SK-N-SH (cell line): ENCODE results near the gene MEG3. TPM values are rescaled to one million over a fixed set of nuclear protein-coding genes. Genes with fewer than 3 reads are reported as not detected.

Source experiments
- CTCF ChIA-PET: fragments of 300-600, 350-600 bp; formaldehyde crosslinking; extraction: SDS; loops from one replicate; lab custom pipeline; 2021; lab: Yijun Ruan, JAX
- POLR2A ChIA-PET: fragments of 350-600 bp; sonication (Branson Sonifier 250); formaldehyde crosslinking; extraction: SDS; loops from one replicate; lab custom pipeline; 2020; ENCODE audit warnings: antibody characterized with exemption, inconsistent platforms; lab: Yijun Ruan, JAX
- DNase-seq: peaks from one replicate; pipeline ENCODE4 v3.0.0; 2012
- H2AFZ ChIP-seq: fragments of 200-600 bp; sonication (generic); 2 replicates; pipeline ENCODE4 v1.8.1; 2016; ENCODE audit warnings: antibody characterized with exemption, mild to moderate bottlenecking, low read depth
- H3F3A ChIP-seq: fragments of 200-600 bp; sonication (generic); replicated peaks from 2 replicates; pipeline ENCODE3; 2016; ENCODE audit warnings: antibody characterized with exemption, mild to moderate bottlenecking; ENCODE audit not compliant: insufficient read depth
- H3K27ac ChIP-seq, 2 experiments: fragments of 200-500 bp in 1 of 2; fragments of 200-600 bp in 1 of 2; sonication (Bioruptor generic) in 1 of 2; sonication (generic), shearing (Covaris generic) in 1 of 2; 2 replicates each; pipeline versions ENCODE4 v1.5.1 to v1.6.1; 2014 to 2016; ENCODE audit warnings: low read depth in 2 of 2, inconsistent platforms in 1 of 2, low read length in 1 of 2, mild to moderate bottlenecking in 1 of 2, mixed read lengths in 1 of 2
- H3K27me3 ChIP-seq: fragments of 200-600 bp; sonication (generic), shearing (Covaris generic); 2 replicates; pipeline ENCODE4 v1.6.1; 2016; ENCODE audit warnings: mixed run types; ENCODE audit not compliant: insufficient read depth
- H3K36me3 ChIP-seq, 2 experiments: fragments of 200-500 bp in 1 of 2; fragments of 200-600 bp in 1 of 2; sonication (Bioruptor generic) in 1 of 2; sonication (generic) in 1 of 2; replicated peaks in 1 of 2; 2 replicates each; pipeline versions ENCODE3 to v1.5.1; 2014 to 2016; ENCODE audit warnings: low read length in 1 of 2, mild to moderate bottlenecking in 1 of 2; ENCODE audit not compliant: insufficient read depth in 2 of 2, control insufficient read depth in 1 of 2
- H3K4me1 ChIP-seq, 2 experiments: fragments of 200-500 bp in 1 of 2; fragments of 200-600 bp in 1 of 2; sonication (Bioruptor generic) in 1 of 2; sonication (generic), shearing (Covaris generic) in 1 of 2; 2 replicates each; pipeline versions ENCODE4 v1.5.1 to v1.6.1; 2014 to 2016; ENCODE audit warnings: low read depth in 1 of 2, low read length in 1 of 2, mixed run types in 1 of 2; ENCODE audit not compliant: insufficient read depth in 2 of 2, control insufficient read depth in 1 of 2
- H3K4me2 ChIP-seq: fragments of 200-600 bp; sonication (generic), shearing (Covaris generic); 2 replicates; pipeline ENCODE4 v1.6.1; 2017; ENCODE audit warnings: mixed run types
- H3K4me3 ChIP-seq, 2 experiments: fragments of 200-500 bp in 1 of 2; fragments of 200-600 bp in 1 of 2; sonication (Bioruptor generic) in 1 of 2; sonication (generic), shearing (Covaris generic) in 1 of 2; 2 replicates each; pipeline versions ENCODE4 v1.5.1 to v1.8.1; 2014 to 2016; ENCODE audit warnings: low read depth in 2 of 2, inconsistent platforms in 1 of 2, low read length in 1 of 2, mild to moderate bottlenecking in 1 of 2, mixed read lengths in 1 of 2, moderate library complexity in 1 of 2
- H3K79me2 ChIP-seq: fragments of 200-600 bp; sonication (generic); 2 replicates; pipeline ENCODE4 v1.8.1; 2017; ENCODE audit warnings: mild to moderate bottlenecking; ENCODE audit not compliant: insufficient read depth
- H3K9ac ChIP-seq: fragments of 200-600 bp; sonication (generic); 2 replicates; pipeline ENCODE4 v1.6.1; 2017; ENCODE audit warnings: mixed run types
- H3K9me2 ChIP-seq: fragments of 200-600 bp; sonication (generic); 2 replicates; pipeline ENCODE4 v1.6.1; 2017; ENCODE audit warnings: mixed run types
- H3K9me3 ChIP-seq: fragments of 200-600 bp; sonication (generic); 2 replicates; pipeline ENCODE4 v1.6.1; 2017; ENCODE audit warnings: mixed run types, mild to moderate bottlenecking, moderate library complexity
- H4K20me1 ChIP-seq: fragments of 200-600 bp; sonication (generic); 2 replicates; pipeline ENCODE4 v1.6.1; 2017; ENCODE audit warnings: mild to moderate bottlenecking, mixed run types; ENCODE audit not compliant: insufficient read depth
- CHD2 ChIP-seq: fragments of 150-350 bp; IDR thresholded peaks from 2 replicates; pipeline ENCODE4 v1.6.1; 2018; ENCODE audit warnings: low read length; ENCODE audit not compliant: partially characterized antibody
- EP300 ChIP-seq, 2 experiments: IDR thresholded peaks; 2 replicates each; pipeline versions ENCODE4 v1.4.0 to v1.6.1; 2012; ENCODE audit warnings: borderline replicate concordance in 1 of 2, low read depth in 1 of 2, low read length in 1 of 2
- FOXJ3 ChIP-seq: sonication (generic); formaldehyde crosslinking; IDR thresholded peaks from 2 replicates; pipeline ENCODE4 v1.5.1; 2020; ENCODE audit warnings: mild to moderate bottlenecking, missing genetic modification reagents
- GABPA ChIP-seq: IDR thresholded peaks from 2 replicates; pipeline ENCODE4 v1.4.0; 2012; ENCODE audit warnings: low read depth, mild to moderate bottlenecking
- GATA2 ChIP-seq: sonication (generic); formaldehyde crosslinking; IDR thresholded peaks from 2 replicates; pipeline ENCODE4 v1.5.0; 2020; ENCODE audit warnings: mild to moderate bottlenecking, missing genetic modification reagents
- MXI1 ChIP-seq: IDR thresholded peaks from 2 replicates; pipeline ENCODE4 v1.6.1; 2012; ENCODE audit warnings: mild to moderate bottlenecking, low read depth, low read length, improper control_type of control experiment
- NFIC ChIP-seq: IDR thresholded peaks from 2 replicates; pipeline ENCODE4 v1.4.0; 2012; ENCODE audit warnings: borderline replicate concordance
- PBX3 ChIP-seq: IDR thresholded peaks from 2 replicates; pipeline ENCODE4; 2012
- RAD21 ChIP-seq: IDR thresholded peaks from 2 replicates; pipeline ENCODE4 v1.6.1; 2012; ENCODE audit warnings: mild to moderate bottlenecking, low read length
- RXRA ChIP-seq: IDR thresholded peaks from 2 replicates; pipeline ENCODE4 v1.4.0; 2012; ENCODE audit warnings: low read depth, mild to moderate bottlenecking, borderline replicate concordance
- SIN3A ChIP-seq: IDR thresholded peaks from 2 replicates; pipeline ENCODE4 v1.6.1; 2012; ENCODE audit warnings: low read depth, mild to moderate bottlenecking, low read length, moderate library complexity, borderline replicate concordance
- SMC3 ChIP-seq: IDR thresholded peaks from 2 replicates; pipeline ENCODE4 v1.6.1; 2012; ENCODE audit warnings: low read depth, low read length, improper control_type of control experiment
- USF1 ChIP-seq: IDR thresholded peaks from 2 replicates; pipeline ENCODE4 v1.4.0; 2012; ENCODE audit warnings: low read depth, borderline replicate concordance
- USF2 ChIP-seq: fragments of 150-350 bp; IDR thresholded peaks from 2 replicates; pipeline ENCODE4 v1.6.1; 2017; ENCODE audit warnings: antibody characterized with exemption, low read length, low read depth, borderline replicate concordance
- WGBS: methylation state at CpG from one replicate; pipeline ENCODE4 v1.1.6; 2017; ENCODE audit warnings: low lambda C conversion rate; 5-methylcytosine and 5-hydroxymethylcytosine counted together
- polyA plus RNA-seq, 3 experiments: library from polyadenylated mRNA; depleted of rRNA; stranded (reverse); fragments of >200 nt; gene quantifications; 2 replicates each; pipeline ENCODE4 v1.2.3, GENCODE V29; 2012

Gene MEG3
- polyA plus RNA-seq, 1 of the 3 experiments (the other 2 are of a cell fraction) = not detected

GRCh38 chr14:100898935-100899883 lies 73.3 kb downstream of the MEG3 start:
- CTCF ChIA-PET = interaction anchor here (1.0 to 8.9 kb wide), 23 partner anchors 12 to 728 kb away, joined by 3 to 147 read pairs (median 8); no protein-coding TSS in a partner anchor
- Histone ChIP-seq H3F3A (no peaks in the 10 kb centered on the region), H3K27me3 (no peaks in the 10 kb centered on the region; the same call in 1 of the 2 replicates), H3K9ac (no peak overlapping the region), H3K27ac (peak overlapping the region in 1 of 2 experiments; percentile 99; a peak in 2 of 4 replicates), H3K4me2 (no peak overlapping the region), H3K4me3 (peak overlapping the region in 1 of 2 experiments; percentile 48; a peak in 1 of 4 replicates), H4K20me1 (no peaks in the 10 kb centered on the region), H3K9me3 (no peaks in the 10 kb centered on the region), H2AFZ (no peak overlapping the region), H3K9me2 (no peaks in the 10 kb centered on the region), H3K4me1 (peaks cover 0 to 79% of the 10 kb centered on the region in 2 experiments; a peak in 3 of 4 replicates), H3K36me3 (no peaks in the 10 kb centered on the region), H3K79me2 (no peaks in the 10 kb centered on the region)
- POLR2A ChIA-PET = interaction anchor here (0.5 to 5.3 kb wide), 16 partner anchors 111 to 594 kb away, joined by 3 to 77 read pairs (median 5); no protein-coding TSS in a partner anchor
- peak; percentile 51 for DNase-seq
- 66% methylated on average over 21 of the region's 21 CpGs for WGBS
- no peak; the same call in 1 of the 2 replicates for TF ChIP-seq RAD21
- no peak for TF ChIP-seq EP300 (IDR thresholded peaks at IDR 0.05; ENCODE audit: borderline replicate concordance in 1 of 2, low read depth in 1 of 2, low read length in 1 of 2)
- TF ChIP-seq CHD2 = no peak
- no peak for TF ChIP-seq PBX3
- no peak for TF ChIP-seq USF2
- TF ChIP-seq SMC3 = no peak
- TF ChIP-seq NFIC = no peak
- no peak for TF ChIP-seq RXRA

GRCh38 chr14:100899884-100900771 lies 74.2 kb downstream of the MEG3 start:
- H2AFZ ChIP-seq = no peak overlapping the region
- ChIA-PET POLR2A (interaction anchor here (0.5 to 5.3 kb wide), 29 partner anchors 110 to 595 kb away, joined by 3 to 77 read pairs (median 4); no protein-coding TSS in a partner anchor), CTCF (interaction anchor here (0.6 to 8.9 kb wide), 49 partner anchors 8 to 730 kb away, joined by 3 to 147 read pairs (median 5); no protein-coding TSS in a partner anchor)
- peak overlapping the region in 1 of 2 experiments; percentile 99; a peak in 2 of 4 replicates for H3K27ac ChIP-seq
- no peaks in the 10 kb centered on the region for H3K79me2 ChIP-seq
- no peaks in the 10 kb centered on the region for H3K9me3 ChIP-seq
- H3K4me1 ChIP-seq = peaks cover 0 to 76% of the 10 kb centered on the region in 2 experiments; a peak in 3 of 4 replicates
- no peak for TF ChIP-seq RXRA
- TF ChIP-seq SIN3A = no peak
- TF ChIP-seq GATA2 = no peak
- no peak for TF ChIP-seq USF1
- TF ChIP-seq FOXJ3 (CRISPR knock-in tag) = no peak
- no peak for TF ChIP-seq SMC3
- no peak for TF ChIP-seq GABPA
- 0 out of 2 replicates have a peak, but pooled peaks have one; percentile 17 for TF ChIP-seq MXI1
- H3K4me2 ChIP-seq = no peak overlapping the region
- no peaks in the 10 kb centered on the region for H4K20me1 ChIP-seq
- no peaks in the 10 kb centered on the region for H3F3A ChIP-seq
- no peak overlapping the region for H3K9ac ChIP-seq
- H3K36me3 ChIP-seq = no peaks in the 10 kb centered on the region
- peak overlapping the region in 1 of 2 experiments; percentile 48; a peak in 1 of 4 replicates for H3K4me3 ChIP-seq
- peak; percentile 57 for DNase-seq
- 58% methylated on average over 18 of the region's 19 CpGs for WGBS
- H3K27me3 ChIP-seq = peaks cover 4% of the 10 kb centered on the region; the same call in 1 of the 2 replicates
- no peaks in the 10 kb centered on the region for H3K9me2 ChIP-seq
